ENCODE data around the gene KIF16B. TPM values are rescaled to one million over a fixed set of nuclear protein-coding genes. Genes with fewer than 3 reads are reported as not detected.
"Not testable (repeated sequence)": the region's sequence is repeated elsewhere in the genome, so short reads cannot be mapped to it uniquely, and the experiment has no call there.

KIF16B gene
- total RNA-seq, 1 donor from 2014 or later, result 7.0 TPM

GRCh38 chr20:16522651-16523050, 50.6 kb downstream of the KIF16B start:
- not testable (repeated sequence) for H4K20me1 ChIP-seq (ENCODE audit: insufficient read depth, low read length); H3K4me3 Mint-ChIP-seq (ENCODE audit: unreplicated experiment); FAIRE-seq; H3K79me2 ChIP-seq (ENCODE audit: insufficient read depth, low read length); H3K9me3 ChIP-seq (ENCODE audit: insufficient read depth, low read depth, low read length); H3K27ac Mint-ChIP-seq (ENCODE audit: unreplicated experiment); H3K27me3 ChIP-seq (ENCODE audit: insufficient read depth, low read length); H3K27ac ChIP-seq (ENCODE audit: low read depth, low read length); H3K9me3 Mint-ChIP-seq (ENCODE audit: unreplicated experiment); H3K4me3 ChIP-seq (ENCODE audit: insufficient read depth, low read depth, low read length); H3K4me1 Mint-ChIP-seq (ENCODE audit: low read depth, unreplicated experiment); H3K36me3 ChIP-seq (ENCODE audit: insufficient read depth, low read length); H2AFZ ChIP-seq (ENCODE audit: low read depth, low read length); H3K27me3 Mint-ChIP-seq (ENCODE audit: low read depth, unreplicated experiment); H3K4me2 ChIP-seq (ENCODE audit: low read length); H3K9ac ChIP-seq (ENCODE audit: low read length); H3K4me1 ChIP-seq (ENCODE audit: insufficient read depth, low read length); DNase-seq (ENCODE audit: low read depth); H3K36me3 Mint-ChIP-seq (ENCODE audit: low read depth, unreplicated experiment)

GRCh38 chr20:16520154-16520553, 53.1 kb downstream of the KIF16B start:
- peaks cover 7% of the 10 kb centered on the region for H3K4me1 Mint-ChIP-seq (ENCODE audit: low read depth, unreplicated experiment)
- no peak overlapping the region for H3K27ac Mint-ChIP-seq (ENCODE audit: unreplicated experiment)

GRCh38 chr20:16519673-16520072, 53.6 kb downstream of the KIF16B start:
- H3K4me1 Mint-ChIP-seq (ENCODE audit: low read depth, unreplicated experiment); H2AFZ ChIP-seq (ENCODE audit: low read depth, low read length); H3K79me2 ChIP-seq (ENCODE audit: insufficient read depth, low read length); DNase-seq (ENCODE audit: low read depth); H3K36me3 ChIP-seq (ENCODE audit: insufficient read depth, low read length); H3K9me3 Mint-ChIP-seq (ENCODE audit: unreplicated experiment); H3K4me3 ChIP-seq (ENCODE audit: insufficient read depth, low read depth, low read length); H3K9ac ChIP-seq (ENCODE audit: low read length); FAIRE-seq; H3K4me3 Mint-ChIP-seq (ENCODE audit: unreplicated experiment); H3K9me3 ChIP-seq (ENCODE audit: insufficient read depth, low read depth, low read length); H3K27ac Mint-ChIP-seq (ENCODE audit: unreplicated experiment); H3K36me3 Mint-ChIP-seq (ENCODE audit: low read depth, unreplicated experiment); H3K4me2 ChIP-seq (ENCODE audit: low read length); H3K27me3 ChIP-seq (ENCODE audit: insufficient read depth, low read length); H4K20me1 ChIP-seq (ENCODE audit: insufficient read depth, low read length); H3K27ac ChIP-seq (ENCODE audit: low read depth, low read length); H3K27me3 Mint-ChIP-seq (ENCODE audit: low read depth, unreplicated experiment); H3K4me1 ChIP-seq (ENCODE audit: insufficient read depth, low read length): not testable (repeated sequence)

More at GRCh38 chr20:16520154-16520553, 53.1 kb downstream of the KIF16B start:
- Histone ChIP-seq H3K4me1 (ENCODE audit: insufficient read depth, low read length) (no peaks in the 10 kb centered on the region), H3K4me3 (ENCODE audit: insufficient read depth, low read depth, low read length) (no peak overlapping the region), H2AFZ (ENCODE audit: low read depth, low read length) (no peak overlapping the region), H3K9ac (ENCODE audit: low read length) (no peak overlapping the region), H3K36me3 (ENCODE audit: insufficient read depth, low read length) (no peaks in the 10 kb centered on the region), H3K4me2 (ENCODE audit: low read length) (no peak overlapping the region), H4K20me1 (ENCODE audit: insufficient read depth, low read length) (no peaks in the 10 kb centered on the region), H3K27ac (ENCODE audit: low read depth, low read length) (no peak overlapping the region), H3K9me3 (ENCODE audit: insufficient read depth, low read depth, low read length) (no peaks in the 10 kb centered on the region), H3K27me3 (ENCODE audit: insufficient read depth, low read length) (no peaks in the 10 kb centered on the region), H3K79me2 (ENCODE audit: insufficient read depth, low read length) (no peaks in the 10 kb centered on the region)
- no peaks in the 10 kb centered on the region for H3K27me3 Mint-ChIP-seq (ENCODE audit: low read depth, unreplicated experiment)
- peaks cover 6% of the 10 kb centered on the region for H3K36me3 Mint-ChIP-seq (ENCODE audit: low read depth, unreplicated experiment)
- no peak for TF ChIP-seq EZH2 (IDR thresholded peaks at IDR 0.05; ENCODE audit: insufficient read depth, low read length)
- no peak for TF ChIP-seq CTCF (IDR thresholded peaks at IDR 0.05; ENCODE audit: insufficient read depth, low read depth, low read length)
- no peak overlapping the region for H3K4me3 Mint-ChIP-seq (ENCODE audit: unreplicated experiment)
- H3K9me3 Mint-ChIP-seq (ENCODE audit: unreplicated experiment), result peaks cover 4% of the 10 kb centered on the region
- DNase-seq (ENCODE audit: low read depth) (no peak), FAIRE-seq (no peak)

GRCh38 chr20:16518784-16519084, 54.5 kb downstream of the KIF16B start:
- TF ChIP-seq EZH2 (IDR thresholded peaks at IDR 0.05; ENCODE audit: insufficient read depth, low read length) (no peak), CTCF (IDR thresholded peaks at IDR 0.05; ENCODE audit: insufficient read depth, low read depth, low read length) (no peak)

More at GRCh38 chr20:16518784-16519084, 54.5 kb downstream of the KIF16B start:
- Histone ChIP-seq H4K20me1 (ENCODE audit: insufficient read depth, low read length) (no peaks in the 10 kb centered on the region), H3K4me2 (ENCODE audit: low read length) (no peak overlapping the region), H3K9ac (ENCODE audit: low read length) (no peak overlapping the region), H2AFZ (ENCODE audit: low read depth, low read length) (no peak overlapping the region), H3K27me3 (ENCODE audit: insufficient read depth, low read length) (no peaks in the 10 kb centered on the region), H3K27ac (ENCODE audit: low read depth, low read length) (no peak overlapping the region), H3K36me3 (ENCODE audit: insufficient read depth, low read length) (no peaks in the 10 kb centered on the region), H3K4me3 (ENCODE audit: insufficient read depth, low read depth, low read length) (no peak overlapping the region), H3K4me1 (ENCODE audit: insufficient read depth, low read length) (no peaks in the 10 kb centered on the region), H3K9me3 (ENCODE audit: insufficient read depth, low read depth, low read length) (no peaks in the 10 kb centered on the region), H3K79me2 (ENCODE audit: insufficient read depth, low read length) (no peaks in the 10 kb centered on the region)
- peaks cover 7% of the 10 kb centered on the region for H3K4me1 Mint-ChIP-seq (ENCODE audit: low read depth, unreplicated experiment)
- no peak overlapping the region for H3K27ac Mint-ChIP-seq (ENCODE audit: unreplicated experiment)
- no peak for DNase-seq (ENCODE audit: low read depth)
- no peaks in the 10 kb centered on the region for H3K27me3 Mint-ChIP-seq (ENCODE audit: low read depth, unreplicated experiment)
- no peak overlapping the region for H3K4me3 Mint-ChIP-seq (ENCODE audit: unreplicated experiment)
- H3K9me3 Mint-ChIP-seq (ENCODE audit: unreplicated experiment), result peaks cover 2% of the 10 kb centered on the region
- no peak for FAIRE-seq
- H3K36me3 Mint-ChIP-seq (ENCODE audit: low read depth, unreplicated experiment), result no peaks in the 10 kb centered on the region

Measured in astrocyte (in vitro differentiated cells and primary cell).